ENCODE measurements around the gene BMF.

Gene BMF

GRCh38 chr15:40072216-40072990 lies 36.3 kb downstream of the BMF start:
- ATAC-seq, result no peak
- Mint-ChIP-seq H3K9me3 (no peaks in the 10 kb centered on the region), H3K27me3 (no peaks in the 10 kb centered on the region), H3K4me1 (peaks cover 46% of the 10 kb centered on the region), H3K4me3 (no peak overlapping the region), H3K36me3 (no peaks in the 10 kb centered on the region), H3K27ac (peak overlapping the region; percentile 49)

DNA sequence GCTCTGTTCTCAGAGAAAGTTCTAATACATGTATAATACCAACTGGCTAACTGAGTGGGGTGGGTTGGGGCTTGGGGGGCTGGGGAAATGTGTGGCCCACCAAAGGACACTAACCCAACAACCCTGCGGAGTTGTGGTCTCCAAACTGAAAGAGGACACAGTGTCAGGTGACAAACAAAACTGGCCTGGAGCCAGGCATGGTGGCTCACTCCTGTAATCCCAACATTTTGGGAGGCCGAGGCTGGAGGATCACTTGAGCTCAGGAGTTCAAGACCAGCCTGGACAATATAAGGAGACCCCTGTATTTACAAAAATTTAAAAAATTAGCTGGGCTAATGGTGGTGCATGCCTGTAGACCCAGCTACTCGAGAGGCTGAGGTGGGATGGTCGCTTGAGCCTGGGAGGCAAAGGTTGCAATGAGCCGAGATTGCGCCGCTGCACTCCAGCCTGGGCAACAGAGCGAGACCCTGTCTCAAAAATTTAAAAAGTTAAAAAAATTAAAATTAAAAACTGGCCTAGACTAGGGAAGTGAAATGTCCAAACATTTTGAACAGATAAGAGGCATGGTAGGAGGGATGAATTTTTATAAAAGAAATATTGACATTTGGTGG lies 38.0 kb downstream of the BMF start:
- H3K27ac Mint-ChIP-seq, result peak overlapping the region; percentile 85

DNA sequence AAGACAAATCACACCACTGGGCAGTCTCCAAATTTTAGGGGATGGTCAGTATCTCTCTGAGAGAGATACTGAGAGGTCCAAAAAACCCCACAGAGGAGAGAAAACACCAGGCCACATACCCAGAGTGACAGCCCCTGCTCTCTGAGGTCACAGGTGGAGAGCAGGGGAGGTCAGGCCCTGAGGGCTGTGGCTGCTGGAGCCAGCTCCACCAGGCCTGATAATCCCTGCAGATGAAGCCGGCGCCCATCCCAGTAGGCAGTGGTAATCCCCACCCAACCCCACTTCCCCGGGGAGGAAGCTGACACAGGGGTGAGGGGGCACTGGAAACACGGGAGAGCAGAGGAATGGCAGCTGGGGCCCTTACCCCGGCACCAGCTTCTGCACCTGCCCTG lies 38.5 kb downstream of the BMF start:
- peaks cover 40% of the 10 kb centered on the region for H3K4me1 Mint-ChIP-seq
- no peaks in the 10 kb centered on the region for H3K9me3 Mint-ChIP-seq
- no peak for ATAC-seq
- H3K4me3 Mint-ChIP-seq, result no peak overlapping the region
- H3K27ac Mint-ChIP-seq, result peak overlapping the region; percentile 85
- H3K36me3 Mint-ChIP-seq, result no peaks in the 10 kb centered on the region
- no peaks in the 10 kb centered on the region for H3K27me3 Mint-ChIP-seq

More for the DNA sequence above, 38.0 kb downstream of the BMF start:
- no peaks in the 10 kb centered on the region for H3K27me3 Mint-ChIP-seq
- no peak for ATAC-seq
- H3K4me1 Mint-ChIP-seq, result peaks cover 43% of the 10 kb centered on the region
- no peaks in the 10 kb centered on the region for H3K9me3 Mint-ChIP-seq
- no peaks in the 10 kb centered on the region for H3K36me3 Mint-ChIP-seq
- no peak overlapping the region for H3K4me3 Mint-ChIP-seq

- Mint-ChIP-seq H3K9me3 (no peaks in the 10 kb centered on the region), H3K27me3 (no peaks in the 10 kb centered on the region), H3K36me3 (no peaks in the 10 kb centered on the region), H3K27ac (peak overlapping the region; percentile 85), H3K4me1 (peaks cover 46% of the 10 kb centered on the region), H3K4me3 (peak overlapping the region; percentile 15)
- ATAC-seq, result peak; percentile 93
These were observed 39.2 kb downstream of the BMF start for GRCh38 chr15:40069178-40070165.

- Mint-ChIP-seq H3K27ac (peak overlapping the region; percentile 85), H3K36me3 (no peaks in the 10 kb centered on the region), H3K4me1 (peaks cover 43% of the 10 kb centered on the region), H3K9me3 (no peaks in the 10 kb centered on the region), H3K4me3 (no peak overlapping the region), H3K27me3 (no peaks in the 10 kb centered on the region)
- no peak for ATAC-seq
These were observed 40.6 kb downstream of the BMF start for GRCh38 chr15:40067921-40068624.

- Mint-ChIP-seq H3K36me3 (no peaks in the 10 kb centered on the region), H3K27me3 (no peaks in the 10 kb centered on the region), H3K4me1 (peaks cover 43% of the 10 kb centered on the region), H3K27ac (no peak overlapping the region), H3K4me3 (no peak overlapping the region), H3K9me3 (no peaks in the 10 kb centered on the region)
- ATAC-seq, result no peak
These were observed 42.1 kb downstream of the BMF start for GRCh38 chr15:40066589-40066988.

- H3K4me1 Mint-ChIP-seq, result peaks cover 40% of the 10 kb centered on the region
- no peak for ATAC-seq
- no peaks in the 10 kb centered on the region for H3K27me3 Mint-ChIP-seq
- H3K4me3 Mint-ChIP-seq, result no peak overlapping the region
- no peak overlapping the region for H3K27ac Mint-ChIP-seq
- H3K9me3 Mint-ChIP-seq, result no peaks in the 10 kb centered on the region
- no peaks in the 10 kb centered on the region for H3K36me3 Mint-ChIP-seq
These were observed 43.5 kb downstream of the BMF start for GRCh38 chr15:40065166-40065565.

- Mint-ChIP-seq H3K4me1 (peaks cover 32% of the 10 kb centered on the region), H3K9me3 (no peaks in the 10 kb centered on the region), H3K27ac (no peak overlapping the region), H3K27me3 (no peaks in the 10 kb centered on the region), H3K4me3 (peak overlapping the region; percentile 28), H3K36me3 (no peaks in the 10 kb centered on the region)
- ATAC-seq, result peak; percentile 68
These were observed 44.3 kb downstream of the BMF start for GRCh38 chr15:40064231-40064894.

DNA sequence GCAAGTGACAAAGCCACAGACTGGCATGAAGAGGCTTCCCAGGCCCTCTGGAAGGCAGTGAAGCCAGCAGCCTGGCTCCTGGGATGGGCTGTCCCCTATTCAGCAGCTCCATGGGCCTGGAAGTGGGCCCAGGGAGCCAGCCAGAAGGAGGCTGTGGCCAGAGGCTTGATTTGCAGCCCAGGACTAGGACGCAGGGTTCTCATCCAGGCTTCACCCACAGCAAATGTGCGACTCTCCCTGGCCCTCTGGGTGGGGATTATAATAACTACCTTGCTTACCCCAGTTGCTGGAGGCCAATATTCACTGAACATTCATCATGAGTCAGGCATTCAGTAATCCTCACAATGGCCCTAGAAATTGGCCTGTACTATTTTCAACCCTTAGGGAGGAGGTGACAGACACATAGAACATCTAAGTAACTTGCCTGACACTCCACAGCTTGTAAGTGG lies 45.1 kb downstream of the BMF start:
- Mint-ChIP-seq H3K36me3 (peaks cover 1% of the 10 kb centered on the region), H3K4me1 (peaks cover 28% of the 10 kb centered on the region), H3K27ac (no peak overlapping the region), H3K9me3 (no peaks in the 10 kb centered on the region), H3K4me3 (no peak overlapping the region), H3K27me3 (no peaks in the 10 kb centered on the region)
- ATAC-seq, result no peak

GRCh38 chr15:40062816-40063562 lies 45.7 kb downstream of the BMF start:
- ATAC-seq, result no peak
- no peak overlapping the region for H3K4me3 Mint-ChIP-seq
- H3K36me3 Mint-ChIP-seq, result peaks cover 7% of the 10 kb centered on the region
- H3K9me3 Mint-ChIP-seq, result no peaks in the 10 kb centered on the region
- peaks cover 28% of the 10 kb centered on the region for H3K4me1 Mint-ChIP-seq
- no peak overlapping the region for H3K27ac Mint-ChIP-seq
- H3K27me3 Mint-ChIP-seq, result no peaks in the 10 kb centered on the region

DNA sequence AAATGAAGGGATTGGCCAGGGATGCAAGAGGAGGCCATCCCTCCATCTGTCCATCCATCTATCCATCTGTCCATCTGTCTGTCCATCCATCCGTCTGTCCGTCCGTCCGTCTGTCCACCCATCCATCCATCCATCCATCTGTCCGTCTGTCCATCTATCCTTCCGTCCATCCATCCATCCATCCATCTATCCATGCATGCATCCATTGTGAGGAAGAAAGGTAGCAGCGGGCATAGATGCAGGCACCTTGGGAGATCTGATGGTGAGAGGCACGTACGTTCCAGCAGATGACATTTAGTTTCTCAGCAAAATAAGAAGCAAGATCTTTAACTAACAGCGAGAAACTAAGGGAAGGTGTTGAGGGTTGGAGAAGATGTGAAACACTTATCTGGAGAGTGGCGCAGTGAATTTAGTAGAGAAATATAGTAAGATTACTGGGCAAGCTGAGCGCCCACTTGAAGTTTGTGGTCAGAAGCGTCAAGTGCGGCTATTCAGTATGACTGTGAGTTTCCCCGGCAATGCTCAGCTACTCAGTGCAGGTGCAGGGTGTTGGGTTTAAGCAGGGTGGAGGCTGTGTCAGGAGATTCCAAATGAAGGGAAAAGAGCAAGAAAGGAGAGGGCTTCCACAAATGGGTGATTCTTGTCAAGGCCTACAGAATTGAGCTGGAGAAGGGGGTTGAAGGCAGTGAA lies 47.3 kb downstream of the BMF start:
- H3K27ac Mint-ChIP-seq, result no peak overlapping the region
- H3K4me3 Mint-ChIP-seq, result no peak overlapping the region
- no peaks in the 10 kb centered on the region for H3K27me3 Mint-ChIP-seq
- H3K36me3 Mint-ChIP-seq, result peaks cover 12% of the 10 kb centered on the region
- peak; percentile 85 for ATAC-seq
- H3K4me1 Mint-ChIP-seq, result peaks cover 32% of the 10 kb centered on the region
- no peaks in the 10 kb centered on the region for H3K9me3 Mint-ChIP-seq

- ATAC-seq, result no peak
- no peak overlapping the region for H3K27ac Mint-ChIP-seq
- H3K9me3 Mint-ChIP-seq, result no peaks in the 10 kb centered on the region
- H3K27me3 Mint-ChIP-seq, result no peaks in the 10 kb centered on the region
- no peak overlapping the region for H3K4me3 Mint-ChIP-seq
- H3K36me3 Mint-ChIP-seq, result peaks cover 12% of the 10 kb centered on the region
- H3K4me1 Mint-ChIP-seq, result peaks cover 38% of the 10 kb centered on the region
These were observed 48.3 kb downstream of the BMF start for GRCh38 chr15:40060236-40060961.

- H3K27ac Mint-ChIP-seq, result no peak overlapping the region
- ATAC-seq, result no peak
- H3K4me3 Mint-ChIP-seq, result no peak overlapping the region
- H3K4me1 Mint-ChIP-seq, result peaks cover 38% of the 10 kb centered on the region
- no peaks in the 10 kb centered on the region for H3K27me3 Mint-ChIP-seq
- H3K9me3 Mint-ChIP-seq, result no peaks in the 10 kb centered on the region
- peaks cover 12% of the 10 kb centered on the region for H3K36me3 Mint-ChIP-seq
These were observed 48.9 kb downstream of the BMF start for GRCh38 chr15:40059821-40060220.

All from stimulated activated memory B cell treated with anti-CD40 and anti-IgM and Interleukin-4, amounts not matched to agents 10 μg/mL and 1 μg/mL and 100 μg/mL, for 72 hours (primary cell).